Measurements from ENCODE around the gene MRPL43.

DNA sequence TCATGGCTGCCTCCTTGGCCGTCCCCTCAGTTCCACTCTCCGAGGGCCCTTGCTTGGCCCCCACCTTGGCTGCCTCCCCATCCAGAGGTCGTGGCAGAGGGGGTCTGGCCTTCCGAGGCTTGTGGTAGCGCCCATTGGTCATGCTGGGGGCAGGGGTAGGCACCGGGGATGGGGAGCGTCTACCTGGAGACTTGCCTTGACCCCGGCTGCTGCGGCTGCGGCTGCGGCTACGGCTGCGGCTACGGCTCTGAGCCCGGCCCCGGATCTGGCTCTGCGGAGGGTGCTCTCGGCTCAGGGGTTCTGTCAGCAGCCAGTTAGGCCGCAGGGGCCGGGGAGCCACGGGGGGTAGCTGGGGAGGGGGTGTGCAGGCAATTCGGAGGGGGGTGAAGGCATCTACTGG, 23.0 kb upstream of the MRPL43 start:
- no peak for TF ChIP-seq EZH2 (IDR thresholded peaks at IDR 0.05; ENCODE audit: low read depth, unreplicated experiment)
- TF ChIP-seq, protein P1, sequence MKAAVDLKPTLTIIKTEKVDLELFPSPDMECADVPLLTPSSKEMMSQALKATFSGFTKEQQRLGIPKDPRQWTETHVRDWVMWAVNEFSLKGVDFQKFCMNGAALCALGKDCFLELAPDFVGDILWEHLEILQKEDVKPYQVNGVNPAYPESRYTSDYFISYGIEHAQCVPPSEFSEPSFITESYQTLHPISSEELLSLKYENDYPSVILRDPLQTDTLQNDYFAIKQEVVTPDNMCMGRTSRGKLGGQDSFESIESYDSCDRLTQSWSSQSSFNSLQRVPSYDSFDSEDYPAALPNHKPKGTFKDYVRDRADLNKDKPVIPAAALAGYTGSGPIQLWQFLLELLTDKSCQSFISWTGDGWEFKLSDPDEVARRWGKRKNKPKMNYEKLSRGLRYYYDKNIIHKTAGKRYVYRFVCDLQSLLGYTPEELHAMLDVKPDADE (IDR thresholded peaks at IDR 0.05), result no peak
- TF ChIP-seq, protein P2, sequence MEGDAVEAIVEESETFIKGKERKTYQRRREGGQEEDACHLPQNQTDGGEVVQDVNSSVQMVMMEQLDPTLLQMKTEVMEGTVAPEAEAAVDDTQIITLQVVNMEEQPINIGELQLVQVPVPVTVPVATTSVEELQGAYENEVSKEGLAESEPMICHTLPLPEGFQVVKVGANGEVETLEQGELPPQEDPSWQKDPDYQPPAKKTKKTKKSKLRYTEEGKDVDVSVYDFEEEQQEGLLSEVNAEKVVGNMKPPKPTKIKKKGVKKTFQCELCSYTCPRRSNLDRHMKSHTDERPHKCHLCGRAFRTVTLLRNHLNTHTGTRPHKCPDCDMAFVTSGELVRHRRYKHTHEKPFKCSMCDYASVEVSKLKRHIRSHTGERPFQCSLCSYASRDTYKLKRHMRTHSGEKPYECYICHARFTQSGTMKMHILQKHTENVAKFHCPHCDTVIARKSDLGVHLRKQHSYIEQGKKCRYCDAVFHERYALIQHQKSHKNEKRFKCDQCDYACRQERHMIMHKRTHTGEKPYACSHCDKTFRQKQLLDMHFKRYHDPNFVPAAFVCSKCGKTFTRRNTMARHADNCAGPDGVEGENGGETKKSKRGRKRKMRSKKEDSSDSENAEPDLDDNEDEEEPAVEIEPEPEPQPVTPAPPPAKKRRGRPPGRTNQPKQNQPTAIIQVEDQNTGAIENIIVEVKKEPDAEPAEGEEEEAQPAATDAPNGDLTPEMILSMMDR (conservative IDR thresholded peaks at IDR 0.05; ENCODE audit: low read depth in 2 of 2), result 0 out of 4 replicates have a peak, but pooled peaks of 1 of the 2 experiments have one; percentile 12
- TF ChIP-seq POLR2AphosphoS5 (IDR thresholded peaks at IDR 0.05; ENCODE audit: low read depth), result no peak
- no peak for TF ChIP-seq JUNB (IDR thresholded peaks at IDR 0.05; ENCODE audit: unreplicated experiment)
- TF ChIP-seq, protein P3, sequence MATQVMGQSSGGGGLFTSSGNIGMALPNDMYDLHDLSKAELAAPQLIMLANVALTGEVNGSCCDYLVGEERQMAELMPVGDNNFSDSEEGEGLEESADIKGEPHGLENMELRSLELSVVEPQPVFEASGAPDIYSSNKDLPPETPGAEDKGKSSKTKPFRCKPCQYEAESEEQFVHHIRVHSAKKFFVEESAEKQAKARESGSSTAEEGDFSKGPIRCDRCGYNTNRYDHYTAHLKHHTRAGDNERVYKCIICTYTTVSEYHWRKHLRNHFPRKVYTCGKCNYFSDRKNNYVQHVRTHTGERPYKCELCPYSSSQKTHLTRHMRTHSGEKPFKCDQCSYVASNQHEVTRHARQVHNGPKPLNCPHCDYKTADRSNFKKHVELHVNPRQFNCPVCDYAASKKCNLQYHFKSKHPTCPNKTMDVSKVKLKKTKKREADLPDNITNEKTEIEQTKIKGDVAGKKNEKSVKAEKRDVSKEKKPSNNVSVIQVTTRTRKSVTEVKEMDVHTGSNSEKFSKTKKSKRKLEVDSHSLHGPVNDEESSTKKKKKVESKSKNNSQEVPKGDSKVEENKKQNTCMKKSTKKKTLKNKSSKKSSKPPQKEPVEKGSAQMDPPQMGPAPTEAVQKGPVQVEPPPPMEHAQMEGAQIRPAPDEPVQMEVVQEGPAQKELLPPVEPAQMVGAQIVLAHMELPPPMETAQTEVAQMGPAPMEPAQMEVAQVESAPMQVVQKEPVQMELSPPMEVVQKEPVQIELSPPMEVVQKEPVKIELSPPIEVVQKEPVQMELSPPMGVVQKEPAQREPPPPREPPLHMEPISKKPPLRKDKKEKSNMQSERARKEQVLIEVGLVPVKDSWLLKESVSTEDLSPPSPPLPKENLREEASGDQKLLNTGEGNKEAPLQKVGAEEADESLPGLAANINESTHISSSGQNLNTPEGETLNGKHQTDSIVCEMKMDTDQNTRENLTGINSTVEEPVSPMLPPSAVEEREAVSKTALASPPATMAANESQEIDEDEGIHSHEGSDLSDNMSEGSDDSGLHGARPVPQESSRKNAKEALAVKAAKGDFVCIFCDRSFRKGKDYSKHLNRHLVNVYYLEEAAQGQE (IDR thresholded peaks at IDR 0.05; ENCODE audit: unreplicated experiment), result no peak
- TF ChIP-seq CREB1 (CRISPR knock-in tag; IDR thresholded peaks at IDR 0.05; ENCODE audit: low read depth), result no peak
- no peak for TF ChIP-seq NANOG (IDR thresholded peaks at IDR 0.05; ENCODE audit: borderline replicate concordance)
- no peak for TF ChIP-seq ZNF331 (CRISPR knock-in tag; IDR thresholded peaks at IDR 0.05; ENCODE audit: low read depth)
- TF ChIP-seq EZH2phosphoT487 (IDR thresholded peaks at IDR 0.05; ENCODE audit: unreplicated experiment), result no peak
- TF ChIP-seq ZNF114 (CRISPR knock-in tag; IDR thresholded peaks at IDR 0.05), result no peak
- TF ChIP-seq, protein P4, sequence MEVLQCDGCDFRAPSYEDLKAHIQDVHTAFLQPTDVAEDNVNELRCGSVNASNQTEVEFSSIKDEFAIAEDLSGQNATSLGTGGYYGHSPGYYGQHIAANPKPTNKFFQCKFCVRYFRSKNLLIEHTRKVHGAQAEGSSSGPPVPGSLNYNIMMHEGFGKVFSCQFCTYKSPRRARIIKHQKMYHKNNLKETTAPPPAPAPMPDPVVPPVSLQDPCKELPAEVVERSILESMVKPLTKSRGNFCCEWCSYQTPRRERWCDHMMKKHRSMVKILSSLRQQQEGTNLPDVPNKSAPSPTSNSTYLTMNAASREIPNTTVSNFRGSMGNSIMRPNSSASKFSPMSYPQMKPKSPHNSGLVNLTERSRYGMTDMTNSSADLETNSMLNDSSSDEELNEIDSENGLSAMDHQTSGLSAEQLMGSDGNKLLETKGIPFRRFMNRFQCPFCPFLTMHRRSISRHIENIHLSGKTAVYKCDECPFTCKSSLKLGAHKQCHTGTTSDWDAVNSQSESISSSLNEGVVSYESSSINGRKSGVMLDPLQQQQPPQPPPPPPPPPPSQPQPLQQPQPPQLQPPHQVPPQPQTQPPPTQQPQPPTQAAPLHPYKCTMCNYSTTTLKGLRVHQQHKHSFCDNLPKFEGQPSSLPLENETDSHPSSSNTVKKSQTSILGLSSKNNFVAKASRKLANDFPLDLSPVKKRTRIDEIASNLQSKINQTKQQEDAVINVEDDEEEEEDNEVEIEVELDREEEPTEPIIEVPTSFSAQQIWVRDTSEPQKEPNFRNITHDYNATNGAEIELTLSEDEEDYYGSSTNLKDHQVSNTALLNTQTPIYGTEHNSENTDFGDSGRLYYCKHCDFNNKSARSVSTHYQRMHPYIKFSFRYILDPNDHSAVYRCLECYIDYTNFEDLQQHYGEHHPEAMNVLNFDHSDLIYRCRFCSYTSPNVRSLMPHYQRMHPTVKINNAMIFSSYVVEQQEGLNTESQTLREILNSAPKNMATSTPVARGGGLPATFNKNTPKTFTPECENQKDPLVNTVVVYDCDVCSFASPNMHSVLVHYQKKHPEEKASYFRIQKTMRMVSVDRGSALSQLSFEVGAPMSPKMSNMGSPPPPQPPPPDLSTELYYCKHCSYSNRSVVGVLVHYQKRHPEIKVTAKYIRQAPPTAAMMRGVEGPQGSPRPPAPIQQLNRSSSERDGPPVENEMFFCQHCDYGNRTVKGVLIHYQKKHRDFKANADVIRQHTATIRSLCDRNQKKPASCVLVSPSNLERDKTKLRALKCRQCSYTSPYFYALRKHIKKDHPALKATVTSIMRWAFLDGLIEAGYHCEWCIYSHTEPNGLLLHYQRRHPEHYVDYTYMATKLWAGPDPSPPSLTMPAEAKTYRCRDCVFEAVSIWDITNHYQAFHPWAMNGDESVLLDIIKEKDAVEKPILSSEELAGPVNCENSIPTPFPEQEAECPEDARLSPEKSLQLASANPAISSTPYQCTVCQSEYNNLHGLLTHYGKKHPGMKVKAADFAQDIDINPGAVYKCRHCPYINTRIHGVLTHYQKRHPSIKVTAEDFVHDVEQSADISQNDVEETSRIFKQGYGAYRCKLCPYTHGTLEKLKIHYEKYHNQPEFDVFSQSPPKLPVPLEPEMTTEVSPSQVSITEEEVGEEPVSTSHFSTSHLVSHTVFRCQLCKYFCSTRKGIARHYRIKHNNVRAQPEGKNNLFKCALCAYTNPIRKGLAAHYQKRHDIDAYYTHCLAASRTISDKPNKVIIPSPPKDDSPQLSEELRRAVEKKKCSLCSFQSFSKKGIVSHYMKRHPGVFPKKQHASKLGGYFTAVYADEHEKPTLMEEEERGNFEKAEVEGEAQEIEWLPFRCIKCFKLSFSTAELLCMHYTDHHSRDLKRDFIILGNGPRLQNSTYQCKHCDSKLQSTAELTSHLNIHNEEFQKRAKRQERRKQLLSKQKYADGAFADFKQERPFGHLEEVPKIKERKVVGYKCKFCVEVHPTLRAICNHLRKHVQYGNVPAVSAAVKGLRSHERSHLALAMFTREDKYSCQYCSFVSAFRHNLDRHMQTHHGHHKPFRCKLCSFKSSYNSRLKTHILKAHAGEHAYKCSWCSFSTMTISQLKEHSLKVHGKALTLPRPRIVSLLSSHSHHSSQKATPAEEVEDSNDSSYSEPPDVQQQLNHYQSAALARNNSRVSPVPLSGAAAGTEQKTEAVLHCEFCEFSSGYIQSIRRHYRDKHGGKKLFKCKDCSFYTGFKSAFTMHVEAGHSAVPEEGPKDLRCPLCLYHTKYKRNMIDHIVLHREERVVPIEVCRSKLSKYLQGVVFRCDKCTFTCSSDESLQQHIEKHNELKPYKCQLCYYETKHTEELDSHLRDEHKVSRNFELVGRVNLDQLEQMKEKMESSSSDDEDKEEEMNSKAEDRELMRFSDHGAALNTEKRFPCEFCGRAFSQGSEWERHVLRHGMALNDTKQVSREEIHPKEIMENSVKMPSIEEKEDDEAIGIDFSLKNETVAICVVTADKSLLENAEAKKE (CRISPR knock-in tag; IDR thresholded peaks at IDR 0.05), result no peak
- no peak for TF ChIP-seq STAT1 (IDR thresholded peaks at IDR 0.05; ENCODE audit: unreplicated experiment)
